NCI-H1092 (cell line): ENCODE data around the gene TMEM87B.
"Not testable (repeated sequence)": the region's sequence is repeated elsewhere in the genome, so short reads cannot be mapped to it uniquely, and the experiment has no call there.

ENCODE experiments used
- DNase-seq: peaks from one replicate; lab custom pipeline; 2025; lab: John Stamatoyannopoulos, UW

TMEM87B gene

DNA sequence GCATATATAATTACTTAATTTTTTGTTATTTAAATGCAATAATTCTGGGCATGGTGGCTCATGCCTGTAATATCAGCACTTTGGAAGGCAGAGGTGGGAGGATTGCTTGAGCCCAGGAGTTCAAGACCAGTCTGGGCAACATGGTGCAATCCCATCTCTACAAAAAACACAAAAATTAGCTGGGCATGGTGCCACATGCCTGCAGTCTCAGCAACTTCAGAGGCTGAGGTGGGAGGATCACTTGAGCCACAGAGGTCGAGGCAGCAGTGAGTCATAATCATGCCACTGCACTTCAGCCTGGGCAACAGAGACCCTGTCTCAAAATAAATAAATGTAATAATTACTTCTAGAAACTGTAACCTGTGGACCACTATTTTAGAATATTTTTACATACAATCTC, 21.5 kb upstream of the TMEM87B start:
- DNase-seq, result no peak

DNA sequence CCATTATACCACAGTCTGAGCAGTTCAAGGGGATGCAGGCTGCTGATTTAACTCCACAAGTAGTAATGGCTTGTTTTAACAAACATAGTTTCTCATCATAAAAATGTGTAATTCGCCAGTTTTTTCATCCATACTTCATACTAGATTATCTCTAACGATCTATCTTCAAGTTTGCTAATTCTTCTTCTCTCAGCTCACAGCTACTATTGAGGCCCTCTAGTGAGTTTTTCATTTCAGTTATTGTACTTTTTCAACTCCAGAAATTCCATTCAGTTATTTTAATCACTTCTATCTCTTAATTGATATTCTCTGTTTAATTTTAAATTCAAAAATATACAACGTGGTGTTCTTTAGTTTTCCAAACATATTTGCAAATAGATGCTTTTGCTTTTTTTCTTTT, 20.1 kb upstream of the TMEM87B start:
- no peak for DNase-seq

DNA sequence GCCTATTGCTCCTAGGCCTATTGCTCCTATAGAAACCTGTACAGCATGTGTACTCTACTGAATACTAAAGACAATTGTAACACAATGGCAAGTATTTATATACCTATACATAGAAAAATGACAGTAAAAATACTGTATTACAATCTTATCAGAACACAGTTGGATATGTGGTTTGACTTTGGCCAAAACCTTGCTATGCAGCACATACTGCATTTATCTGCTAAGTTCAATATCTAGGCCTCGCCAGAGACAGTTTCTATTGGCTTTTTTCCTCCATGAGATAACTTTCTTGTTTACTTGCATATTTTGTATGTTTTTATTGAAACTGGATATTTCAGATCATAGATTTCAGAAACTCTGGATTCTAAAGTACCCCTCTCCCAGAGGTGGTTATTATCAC, 19.3 kb upstream of the TMEM87B start:
- no peak for DNase-seq

DNA sequence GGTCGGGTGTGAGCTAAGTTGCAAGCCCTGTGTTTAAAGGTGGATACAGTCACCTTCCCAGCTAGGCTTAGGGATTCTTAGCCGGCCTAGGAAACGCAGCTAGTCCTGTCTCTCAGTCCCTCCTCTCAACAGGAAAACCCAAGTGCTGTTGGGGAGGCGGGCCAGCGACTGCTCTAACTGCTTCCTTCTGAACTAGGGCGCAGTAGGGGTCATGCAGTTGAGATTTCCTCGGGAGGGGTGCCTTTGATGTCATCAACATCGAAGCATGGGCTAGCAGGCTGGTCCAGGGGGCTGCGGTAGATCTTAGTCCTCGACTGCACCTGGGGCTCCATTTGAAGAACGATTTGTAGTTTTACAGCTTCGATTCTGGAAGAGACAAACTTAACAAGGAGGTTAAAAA, 15.5 kb upstream of the TMEM87B start:
- not testable (repeated sequence) for DNase-seq

GRCh38 chr2:112040066-112040465, 15.0 kb upstream of the TMEM87B start:
- DNase-seq, result not testable (repeated sequence)

- not testable (repeated sequence) for DNase-seq
These were observed 13.6 kb upstream of the TMEM87B start for GRCh38 chr2:112041460-112041859.

GRCh38 chr2:112045446-112046014, 9.5 kb upstream of the TMEM87B start:
- DNase-seq, result no peak

DNA sequence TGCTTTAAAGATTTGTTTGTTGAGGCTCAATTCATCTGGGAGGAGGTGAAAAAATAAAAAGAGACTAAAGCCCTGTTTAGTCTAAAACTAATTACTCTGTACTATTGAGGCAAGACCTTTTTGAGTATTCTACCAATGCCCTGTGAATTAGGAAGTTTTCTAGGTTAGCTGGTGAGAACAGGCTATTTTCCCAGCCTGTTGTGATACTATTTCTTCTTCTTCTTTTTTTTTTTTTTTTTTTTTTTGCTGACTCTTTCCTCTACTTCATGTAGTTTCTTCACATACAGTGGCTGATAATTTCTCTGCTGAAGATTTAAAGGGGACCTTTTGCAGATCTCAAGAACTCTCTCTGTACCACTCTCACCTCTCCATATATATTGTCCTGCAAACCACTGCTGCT, 8.8 kb upstream of the TMEM87B start:
- no peak for DNase-seq

- DNase-seq, result no peak
These were observed 7.4 kb upstream of the TMEM87B start for GRCh38 chr2:112047537-112048235.

DNA sequence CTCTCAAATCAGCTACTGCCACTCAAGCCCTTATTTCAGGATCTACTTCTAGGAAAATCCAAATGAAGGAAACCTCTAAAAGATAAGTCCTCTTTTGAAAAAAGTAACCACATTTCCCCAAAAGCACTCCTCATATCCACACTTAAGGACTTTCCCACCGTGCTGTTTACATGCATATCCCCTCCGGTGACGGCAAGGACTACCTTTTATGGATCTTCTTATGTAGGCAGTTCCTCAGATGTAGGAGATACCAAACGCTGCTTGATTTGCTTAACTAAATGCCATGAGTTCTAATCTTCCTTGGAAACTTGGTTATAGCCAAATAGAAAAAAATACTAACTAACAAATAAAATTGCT, 6.9 kb upstream of the TMEM87B start:
- no peak for DNase-seq

GRCh38 chr2:112048887-112049286, 6.2 kb upstream of the TMEM87B start:
- no peak for DNase-seq

DNA sequence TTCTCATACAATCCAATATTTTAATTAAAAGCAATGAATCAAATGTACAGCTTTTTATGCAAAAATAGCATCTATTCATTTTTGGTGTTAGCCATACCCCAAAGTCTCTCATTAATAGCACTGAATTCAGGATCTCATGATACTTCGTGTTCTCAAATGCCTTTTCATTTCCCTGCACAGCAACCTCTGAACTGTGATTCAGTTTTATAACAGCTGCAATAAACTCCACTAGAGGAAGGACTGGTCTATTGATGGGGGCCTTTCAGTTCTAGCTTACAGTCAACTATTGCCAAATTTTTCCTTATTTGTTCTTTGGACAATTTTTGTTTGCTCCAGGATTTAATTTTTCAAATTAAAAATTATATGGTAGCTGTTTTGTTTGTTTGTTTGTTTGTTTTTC, 4.8 kb upstream of the TMEM87B start:
- no peak for DNase-seq

GRCh38 chr2:112053917-112054846, 887 bp upstream of the TMEM87B start:
- peak; percentile 82 for DNase-seq

- DNase-seq, result no peak
These were observed 909 bp downstream of the TMEM87B start for GRCh38 chr2:112055730-112056625.

- DNase-seq, result no peak
These were observed 1.5 kb downstream of the TMEM87B start for GRCh38 chr2:112056626-112056987.

DNA sequence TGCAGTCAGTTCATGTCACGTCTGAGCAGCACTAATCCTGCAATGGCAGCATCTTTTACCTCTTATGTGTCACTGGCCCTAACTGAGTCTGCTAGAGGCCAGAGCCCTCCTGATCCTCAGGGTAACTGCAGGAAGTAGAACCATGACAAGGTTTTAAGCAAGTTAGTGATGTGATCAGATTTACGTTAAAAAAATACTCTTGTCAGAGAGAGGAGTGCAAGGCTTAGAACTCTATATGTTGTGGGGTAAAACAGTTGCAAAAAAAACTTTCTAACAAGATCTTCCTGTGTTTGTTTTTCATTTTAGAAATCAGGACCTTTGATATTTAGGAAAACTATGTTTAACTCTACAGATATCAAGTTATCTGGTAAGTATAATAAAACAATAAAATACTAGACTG, 4.6 kb downstream of the TMEM87B start:
- no peak for DNase-seq

DNA sequence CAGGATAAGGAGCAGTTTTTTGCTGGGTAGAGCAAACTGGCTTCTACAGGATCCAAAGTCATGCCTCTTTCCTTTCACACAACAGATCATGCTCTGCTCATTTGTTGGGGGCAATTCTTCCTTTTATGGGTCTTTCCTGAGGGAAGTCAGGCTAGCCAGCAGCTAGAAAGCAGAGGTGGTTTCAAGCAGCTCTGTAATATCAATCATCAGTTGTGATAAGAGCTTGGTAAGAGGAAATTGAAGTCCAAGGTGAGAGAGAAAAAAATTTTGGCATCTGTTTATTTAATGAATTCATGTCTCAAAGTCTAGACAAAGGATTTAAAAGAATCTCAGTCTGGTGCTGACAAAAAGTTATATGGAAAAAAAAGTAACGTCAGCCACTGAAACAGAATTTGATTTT, 6.2 kb downstream of the TMEM87B start:
- DNase-seq, result no peak

DNA sequence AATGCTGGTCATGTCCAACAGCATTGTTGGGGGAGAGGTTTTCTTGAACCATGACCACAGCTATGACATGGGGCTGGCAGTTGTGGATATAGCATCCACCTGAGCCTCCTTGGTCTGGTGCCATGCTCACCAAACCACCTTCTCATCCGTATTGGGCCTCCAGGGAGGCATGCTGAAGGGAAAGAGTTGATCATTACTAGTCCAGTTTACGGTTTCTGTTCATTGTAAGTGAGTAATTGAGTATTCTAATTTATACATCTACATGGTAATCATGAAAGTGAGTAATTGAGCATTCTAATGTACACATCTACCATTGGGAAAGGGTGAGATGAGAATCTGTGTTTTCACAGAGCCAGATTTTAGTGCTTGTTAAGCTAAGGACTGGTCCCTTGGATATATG, 6.8 kb downstream of the TMEM87B start:
- DNase-seq, result no peak

DNA sequence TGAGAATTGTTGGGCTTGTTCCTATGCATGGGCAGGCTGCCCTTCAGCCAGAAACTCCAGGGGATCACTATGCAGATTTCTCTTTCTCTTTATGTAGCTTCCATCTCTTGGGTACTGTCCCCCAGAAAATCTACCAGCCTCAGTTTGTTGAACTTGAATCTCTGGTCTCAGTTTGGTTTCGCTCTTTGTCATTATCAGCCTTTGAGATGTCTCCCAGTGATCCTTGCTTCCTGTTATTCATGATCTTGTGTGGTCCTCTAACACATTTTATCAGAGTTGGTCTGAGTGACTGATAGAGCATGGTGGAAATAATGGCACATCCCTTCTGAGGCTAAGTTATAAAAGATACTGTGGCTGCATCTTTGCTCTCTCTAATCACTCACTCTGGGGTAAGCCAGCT, 7.8 kb downstream of the TMEM87B start:
- DNase-seq, result no peak

DNA sequence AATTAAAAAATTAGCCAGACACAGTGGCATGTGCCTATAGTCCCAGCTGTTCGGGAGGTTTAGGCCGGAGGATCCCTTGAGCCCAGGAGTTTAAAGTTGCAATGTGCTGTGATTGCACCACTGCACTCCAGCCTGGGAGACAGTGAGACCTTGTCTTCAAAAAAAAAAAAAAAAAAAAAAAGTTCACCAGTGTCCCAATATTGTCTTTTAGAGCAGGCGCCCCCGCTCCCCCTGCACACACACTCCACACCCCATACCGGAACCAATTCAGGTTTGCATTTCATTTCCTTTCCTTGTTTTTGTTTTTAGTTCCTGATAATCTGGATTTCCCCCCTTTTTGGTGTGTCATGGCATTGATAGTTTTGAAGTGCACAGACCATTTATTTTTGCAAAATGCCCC, 10.4 kb downstream of the TMEM87B start:
- no peak for DNase-seq

DNA sequence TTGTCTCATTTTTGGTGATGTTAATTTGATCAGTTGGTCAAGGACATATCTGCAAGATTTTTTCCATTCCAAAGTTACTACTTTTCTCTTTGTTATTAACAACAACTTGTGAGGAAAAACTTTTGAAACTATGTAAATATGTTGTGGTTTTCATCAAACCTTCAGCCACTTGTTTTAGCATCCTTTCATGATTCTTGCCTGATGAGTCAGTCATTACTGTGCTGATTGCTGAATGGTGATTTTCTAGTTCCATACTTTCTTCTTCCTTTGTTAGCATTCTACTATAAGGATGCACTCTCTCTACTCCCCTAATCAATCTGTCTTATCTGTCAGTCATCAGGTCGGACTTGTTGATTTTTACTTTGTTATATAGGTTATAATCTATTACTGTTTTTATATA, 10.9 kb downstream of the TMEM87B start:
- DNase-seq, result no peak

DNA sequence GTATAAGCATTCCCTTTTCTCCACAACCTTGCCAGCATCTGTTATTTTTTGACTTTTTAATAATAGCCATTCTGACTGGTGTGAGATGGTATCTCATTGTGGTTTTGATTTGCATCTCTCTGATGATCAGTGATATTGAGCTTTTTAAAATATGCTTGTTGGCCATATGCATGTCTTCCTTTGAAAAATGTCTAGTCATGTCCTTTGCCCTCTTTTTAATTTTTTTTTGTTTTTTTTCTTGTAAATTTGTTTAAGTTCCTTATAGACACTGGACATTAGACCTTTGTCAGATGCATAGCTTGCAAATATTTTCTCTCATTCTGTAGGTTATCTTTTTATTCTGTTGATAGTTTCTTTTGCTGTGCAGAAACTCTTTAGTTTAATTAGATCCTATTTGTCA, 14.7 kb downstream of the TMEM87B start:
- DNase-seq, result not testable (repeated sequence)
